PC-9 (cell line): ENCODE data around the gene TAX1BP1.

Experiments used
- CTCF ChIP-seq: fragments of 200-600 bp; sonication (generic); conservative IDR thresholded peaks from 2 replicates; pipeline ENCODE4 v1.6.1; 2017; ENCODE audit warnings: mixed run types, antibody characterized with exemption, mild to moderate bottlenecking, moderate library complexity
- EZH2 ChIP-seq: fragments of 200-600 bp; sonication (generic); IDR thresholded peaks from 2 replicates; pipeline ENCODE4 v1.8.0; 2017; ENCODE audit warnings: antibody characterized with exemption, low read depth

GRCh38 chr7:27746978-27747377 lies 7.0 kb downstream of the TAX1BP1 start:
- TF ChIP-seq CTCF (no peak), EZH2 (no peak)
